Endothelial cell of umbilical vein (primary cell): ENCODE data around the gene PRKCB.

ENCODE experiments used
- CTCF ChIP-seq, 2 donors: IDR thresholded peaks; 1 replicate in 1 of 2; 2 replicates in 1 of 2; pipeline ENCODE4 v1.5.1; 2011; ENCODE audit warnings: low read length in 2 of 2, mild to moderate bottlenecking in 2 of 2, moderate library complexity in 2 of 2, control low read depth in 1 of 2, inconsistent platforms in 1 of 2, low read depth in 1 of 2; ENCODE audit not compliant: insufficient read depth in 1 of 2; ENCODE audit errors: extremely low read depth in 1 of 2
- EZH2 ChIP-seq: IDR thresholded peaks from 2 replicates; pipeline ENCODE4 v1.6.1; 2012; ENCODE audit warnings: borderline replicate concordance, low read depth, mild to moderate bottlenecking, moderate library complexity, low read length, inconsistent platforms; ENCODE audit not compliant: severe bottlenecking
- GATA2 ChIP-seq: IDR thresholded peaks from 2 replicates; pipeline ENCODE4 v1.7.0; 2011; ENCODE audit warnings: low read depth, mild to moderate bottlenecking, moderate library complexity, mixed read lengths, low read length; ENCODE audit not compliant: insufficient read length, insufficient read depth
- POLR2A ChIP-seq: IDR thresholded peaks from 2 replicates; pipeline ENCODE4 v1.6.1; 2012; ENCODE audit warnings: low read depth, mild to moderate bottlenecking, control low read depth, low read length

GRCh38 chr16:24119807-24120206 lies 284.0 kb downstream of the PRKCB start:
- TF ChIP-seq POLR2A: no peak
- no peak for TF ChIP-seq CTCF (IDR thresholded peaks at IDR 0.05; ENCODE audit: extremely low read depth in 1 of 2, insufficient read depth in 1 of 2, low read depth in 1 of 2, low read length in 2 of 2)
- no peak for TF ChIP-seq GATA2
- TF ChIP-seq EZH2: no peak
